GM23248 (cell line): ENCODE data around the gene CHDH. TPM values are rescaled to one million over a fixed set of nuclear protein-coding genes. Genes with fewer than 3 reads are reported as not detected.

Experiments used
- DNase-seq: peaks from one replicate; pipeline ENCODE4 v3.0.0-alpha.2; 2015
- H2AFZ ChIP-seq: fragments of 200-600 bp; sonication (generic); 2 replicates; pipeline ENCODE4 v1.6.1; 2016; ENCODE audit warnings: antibody characterized with exemption
- H3F3A ChIP-seq: fragments of 200-600 bp; sonication (generic); 2 replicates; pipeline ENCODE4 v1.6.1; 2016; ENCODE audit warnings: mild to moderate bottlenecking, antibody characterized with exemption, mixed run types; ENCODE audit not compliant: insufficient read depth
- H3K27ac ChIP-seq: fragments of 200-600 bp; sonication (generic); 2 replicates; pipeline ENCODE4 v1.5.1; 2016; ENCODE audit warnings: mild to moderate bottlenecking
- H3K27me3 ChIP-seq: fragments of 200-600 bp; sonication (generic); replicated peaks from 2 replicates; pipeline ENCODE4 v1.6.1; 2016; ENCODE audit warnings: mild to moderate bottlenecking; ENCODE audit not compliant: insufficient read depth
- H3K36me3 ChIP-seq: fragments of 200-600 bp; sonication (generic); 2 replicates; pipeline ENCODE4 v1.6.1; 2016; ENCODE audit warnings: low read depth, mild to moderate bottlenecking
- H3K4me1 ChIP-seq: fragments of 200-600 bp; sonication (generic); 2 replicates; pipeline ENCODE4 v1.6.1; 2016; ENCODE audit warnings: mild to moderate bottlenecking; ENCODE audit not compliant: insufficient read depth
- H3K4me2 ChIP-seq: fragments of 200-600 bp; sonication (generic); one replicate; pipeline ENCODE4 v1.6.1; 2016; ENCODE audit warnings: mild to moderate bottlenecking; ENCODE audit not compliant: unreplicated experiment
- H3K4me3 ChIP-seq: fragments of 200-600 bp; sonication (generic); 2 replicates; pipeline ENCODE4 v1.5.1; 2016; ENCODE audit warnings: mild to moderate bottlenecking
- H3K79me2 ChIP-seq: fragments of 200-600 bp; sonication (generic); 2 replicates; pipeline ENCODE4 v1.6.1; 2016; ENCODE audit warnings: mild to moderate bottlenecking; ENCODE audit not compliant: insufficient read depth
- H3K9ac ChIP-seq: fragments of 200-600 bp; sonication (generic); 2 replicates; pipeline ENCODE4 v1.6.1; 2016; ENCODE audit warnings: mild to moderate bottlenecking
- H3K9me2 ChIP-seq: fragments of 200-600 bp; sonication (generic); 2 replicates; pipeline ENCODE4 v1.6.1; 2016; ENCODE audit warnings: mixed run types, mild to moderate bottlenecking, moderate library complexity; ENCODE audit not compliant: insufficient read depth
- H3K9me3 ChIP-seq: fragments of 200-600 bp; sonication (generic); one replicate; pipeline ENCODE4 v1.6.1; 2017; ENCODE audit warnings: low read depth
- H4K20me1 ChIP-seq: fragments of 200-600 bp; sonication (generic); 2 replicates; pipeline ENCODE4 v1.6.0; 2016; ENCODE audit not compliant: insufficient read depth
- EZH2 ChIP-seq: fragments of 200-600 bp; sonication (generic); IDR thresholded peaks from 2 replicates; pipeline ENCODE4 v1.6.1; 2018; ENCODE audit warnings: antibody characterized with exemption, mild to moderate bottlenecking; ENCODE audit not compliant: insufficient read depth, poor library complexity, severe bottlenecking
- EZH2phosphoT487 ChIP-seq: fragments of 200-600 bp; sonication (generic); IDR thresholded peaks from 2 replicates; pipeline ENCODE4 v1.6.1; 2018; ENCODE audit warnings: antibody characterized with exemption, moderate library complexity, mild to moderate bottlenecking, low read depth; ENCODE audit not compliant: insufficient read depth
- WGBS, 2 experiments: methylation state at CpG; one replicate each; pipeline ENCODE4 v1.1.6; 2015 to 2017; ENCODE audit warnings: low lambda C conversion rate in 2 of 2, low coverage in 1 of 2; ENCODE audit errors: missing lambda C conversion rate in 2 of 2; 5-methylcytosine and 5-hydroxymethylcytosine counted together
- in situ Hi-C: fragments of 300-500 bp; cut with MboI; formaldehyde crosslinking; loops from 2 replicates; pipeline ENCODE4 v1.15.0; 2020
- polyA plus RNA-seq: library from polyadenylated mRNA; unstranded; fragments of >200 nt; fragmentation: Nextera tagmentation; extraction: Ambion mirVana; gene quantifications from 2 replicates; pipeline ENCODE4 v1.2.1, GENCODE V29; 2016
- total RNA-seq: library from RNA; depleted of rRNA; stranded (reverse); fragments of >200 nt; shearing (Covaris generic); gene quantifications from 2 replicates; pipeline ENCODE4 v1.2.3, GENCODE V29; 2014

The CHDH gene
- total and polyA plus RNA-seq, 2 experiments from 2014 or later = 0.11 TPM; not detected in 1

- Histone ChIP-seq H2AFZ (no peak overlapping the region), H3K4me2 (no peak overlapping the region), H3F3A (no peaks in the 10 kb centered on the region), H3K4me3 (no peak overlapping the region), H3K27me3 (no peaks in the 10 kb centered on the region), H3K9me2 (no peaks in the 10 kb centered on the region), H4K20me1 (no peaks in the 10 kb centered on the region), H3K79me2 (no peaks in the 10 kb centered on the region), H3K9ac (no peak overlapping the region), H3K36me3 (0 out of 2 replicates have a peak, but pooled peaks cover 3% of the 10 kb centered on the region), H3K27ac (no peak overlapping the region), H3K9me3 (no peaks in the 10 kb centered on the region), H3K4me1 (no peaks in the 10 kb centered on the region)
- WGBS, 2 experiments = 59 to 75% methylated on average over 7 of the region's 7 CpGs
- in situ Hi-C loops = no loop called here
- no peak for DNase-seq
- TF ChIP-seq EZH2phosphoT487 = no peak
- TF ChIP-seq EZH2 = no peak
Measured at GRCh38 chr3:53856964-53857363, 10.7 kb upstream of the CHDH start.

DNA sequence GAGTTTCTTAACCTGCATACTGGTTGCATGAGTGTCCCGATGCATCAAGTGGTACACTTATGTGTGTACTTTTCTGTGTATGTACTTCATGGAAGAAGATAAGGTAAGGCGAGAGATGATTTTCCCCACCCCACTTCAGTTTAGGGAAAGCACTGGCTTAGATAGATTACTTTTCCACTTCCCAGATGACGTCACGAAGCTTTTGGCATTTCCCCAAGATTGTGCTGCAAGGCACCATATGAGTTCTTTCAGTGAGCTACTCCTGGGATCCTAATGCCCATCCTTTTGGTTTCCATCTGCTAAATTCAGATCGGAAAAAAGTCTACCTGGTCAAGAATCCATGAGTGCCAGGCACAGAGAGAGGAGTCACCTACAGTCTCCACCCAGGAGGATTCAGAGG lies 4.7 kb upstream of the CHDH start:
- Histone ChIP-seq H3F3A (no peaks in the 10 kb centered on the region), H3K9me2 (no peaks in the 10 kb centered on the region), H3K79me2 (no peaks in the 10 kb centered on the region), H3K9me3 (no peaks in the 10 kb centered on the region), H3K9ac (no peak overlapping the region), H3K4me2 (no peak overlapping the region), H3K36me3 (no peaks in the 10 kb centered on the region), H2AFZ (no peak overlapping the region), H3K27ac (no peak overlapping the region), H4K20me1 (no peaks in the 10 kb centered on the region), H3K4me3 (no peak overlapping the region), H3K4me1 (no peaks in the 10 kb centered on the region), H3K27me3 (peaks cover 17% of the 10 kb centered on the region)
- TF ChIP-seq EZH2phosphoT487 = no peak
- no peak for TF ChIP-seq EZH2
- in situ Hi-C loops = no loop called here
- peak; percentile 34 for DNase-seq
- WGBS, 2 experiments = 43 to 50% methylated on average over 5 of the region's 5 CpGs

DNA sequence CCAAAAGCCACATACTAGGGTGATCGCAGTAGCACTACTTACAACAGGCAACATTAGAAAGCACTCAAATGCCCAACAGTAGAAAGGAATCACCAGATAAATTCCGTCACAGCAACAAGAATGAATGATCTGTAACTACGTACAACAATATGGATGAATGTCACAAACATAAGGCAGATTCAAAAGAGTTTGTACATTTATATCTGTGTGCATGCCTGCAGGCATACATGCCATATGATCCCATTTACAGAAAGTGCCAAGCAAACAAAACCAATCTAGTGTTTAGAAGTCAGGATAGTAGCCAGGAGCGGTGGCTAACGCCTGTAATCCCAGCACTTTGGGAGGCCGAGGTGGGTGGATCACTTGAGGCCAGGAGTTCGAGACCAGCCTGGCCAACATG lies 3.7 kb upstream of the CHDH start:
- Histone ChIP-seq H4K20me1 (no peaks in the 10 kb centered on the region), H3F3A (no peaks in the 10 kb centered on the region), H3K9me3 (no peaks in the 10 kb centered on the region), H3K27ac (no peak overlapping the region), H3K4me3 (no peak overlapping the region), H3K79me2 (no peaks in the 10 kb centered on the region), H3K4me2 (no peak overlapping the region), H3K4me1 (no peaks in the 10 kb centered on the region), H3K9me2 (no peaks in the 10 kb centered on the region), H3K9ac (no peak overlapping the region), H3K27me3 (peaks cover 22% of the 10 kb centered on the region), H2AFZ (no peak overlapping the region), H3K36me3 (no peaks in the 10 kb centered on the region)
- no peak for DNase-seq
- no peak for TF ChIP-seq EZH2phosphoT487
- TF ChIP-seq EZH2 = no peak
- 91% methylated on average over 7 of the region's 7 CpGs for WGBS, 2 experiments
- in situ Hi-C loops = no loop called here

GRCh38 chr3:53846851-53847155 lies 584 bp upstream of the CHDH start:
- Histone ChIP-seq H3K27ac (no peak overlapping the region), H3K4me2 (no peak overlapping the region), H3K79me2 (no peaks in the 10 kb centered on the region), H4K20me1 (no peaks in the 10 kb centered on the region), H3K9ac (no peak overlapping the region), H2AFZ (peak overlapping the region; percentile 61; the same call in 1 of the 2 replicates), H3K4me1 (no peaks in the 10 kb centered on the region), H3F3A (no peaks in the 10 kb centered on the region), H3K4me3 (peak overlapping the region; percentile 68; the same call in 1 of the 2 replicates), H3K27me3 (peaks cover 22% of the 10 kb centered on the region), H3K36me3 (no peaks in the 10 kb centered on the region), H3K9me2 (no peaks in the 10 kb centered on the region), H3K9me3 (no peaks in the 10 kb centered on the region)
- TF ChIP-seq EZH2 = peak; percentile 61
- no peak for TF ChIP-seq EZH2phosphoT487
- 71 to 75% methylated on average over 10 of the region's 10 CpGs for WGBS, 2 experiments
- in situ Hi-C loops = no loop called here
- DNase-seq = no peak

GRCh38 chr3:53845881-53846133 lies 412 bp downstream of the CHDH start:
- H3K27me3 ChIP-seq = peaks cover 22% of the 10 kb centered on the region
- peak overlapping the region; percentile 68 for H3K4me3 ChIP-seq
- no peak overlapping the region for H3K27ac ChIP-seq
- WGBS, 2 experiments = 2 to 4% methylated on average over 18 to 30 of the region's 34 CpGs
- H3K9me3 ChIP-seq = no peaks in the 10 kb centered on the region
- no peaks in the 10 kb centered on the region for H4K20me1 ChIP-seq
- in situ Hi-C loops = no loop called here
- H3K9ac ChIP-seq = 0 out of 2 replicates have a peak overlapping the region, but pooled peaks have one; percentile 11
- no peaks in the 10 kb centered on the region for H3K36me3 ChIP-seq
- peak overlapping the region; percentile 61 for H2AFZ ChIP-seq
- H3F3A ChIP-seq = no peaks in the 10 kb centered on the region
- H3K79me2 ChIP-seq = no peaks in the 10 kb centered on the region
- H3K9me2 ChIP-seq = no peaks in the 10 kb centered on the region
- peak overlapping the region; percentile 72 for H3K4me2 ChIP-seq
- no peaks in the 10 kb centered on the region for H3K4me1 ChIP-seq
- DNase-seq = no peak
- TF ChIP-seq EZH2phosphoT487 (0 out of 2 replicates have a peak, but pooled peaks have one; percentile 2), EZH2 (peak; percentile 82)
